Activated CD4-positive, CD25-positive, alpha-beta regulatory T cell treated with anti-CD3 and anti-CD28 coated beads, Interleukin-2, amount 50 U/mL, for 16 hours (primary cell): ENCODE results near the gene SYT2.
"Not testable (repeated sequence)": the region's sequence is repeated elsewhere in the genome, so short reads cannot be mapped to it uniquely, and the experiment has no call there.

ENCODE experiments used
- DNase-seq: peaks from one replicate; pipeline ENCODE4 v3.0.0-alpha.2; 2020; ENCODE audit warnings: low read depth, low spot score

SYT2 gene

GRCh38 chr1:202643397-202644218 lies 66.6 kb downstream of the SYT2 start:
- DNase-seq = no peak

DNA sequence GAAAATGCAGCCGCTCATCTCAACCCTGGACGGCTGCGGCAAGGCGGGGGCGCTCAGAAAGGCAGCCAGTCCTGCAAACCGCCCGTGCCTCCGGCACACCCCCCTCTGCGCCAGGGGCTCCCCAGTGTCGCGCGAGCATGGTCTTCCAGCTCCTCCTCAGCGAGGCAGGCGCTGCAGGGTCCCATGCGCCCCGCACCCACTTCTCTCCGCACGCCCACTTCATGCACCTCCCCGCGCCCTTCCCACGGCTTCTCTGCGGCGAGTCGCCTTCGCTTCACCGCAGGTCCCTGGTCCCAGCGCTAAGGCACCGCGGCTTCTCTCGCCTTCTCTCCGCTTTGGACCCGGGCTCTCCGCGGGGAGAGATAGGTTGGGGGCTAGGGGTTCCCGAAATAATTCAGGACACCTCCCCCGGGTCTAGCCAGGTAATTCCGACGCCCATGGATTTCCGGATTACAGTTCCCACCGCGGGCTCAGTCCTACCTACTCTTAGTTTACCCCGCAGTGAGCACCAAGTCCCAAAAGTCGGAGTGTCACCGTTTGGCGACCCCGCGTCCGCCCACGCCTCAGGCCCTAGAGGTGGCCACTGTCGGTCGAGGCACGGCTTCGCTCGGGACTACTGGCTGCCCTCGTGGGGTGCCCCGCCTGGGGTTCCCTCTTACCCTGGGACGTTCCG lies 67.5 kb downstream of the SYT2 start:
- DNase-seq = no peak

DNA sequence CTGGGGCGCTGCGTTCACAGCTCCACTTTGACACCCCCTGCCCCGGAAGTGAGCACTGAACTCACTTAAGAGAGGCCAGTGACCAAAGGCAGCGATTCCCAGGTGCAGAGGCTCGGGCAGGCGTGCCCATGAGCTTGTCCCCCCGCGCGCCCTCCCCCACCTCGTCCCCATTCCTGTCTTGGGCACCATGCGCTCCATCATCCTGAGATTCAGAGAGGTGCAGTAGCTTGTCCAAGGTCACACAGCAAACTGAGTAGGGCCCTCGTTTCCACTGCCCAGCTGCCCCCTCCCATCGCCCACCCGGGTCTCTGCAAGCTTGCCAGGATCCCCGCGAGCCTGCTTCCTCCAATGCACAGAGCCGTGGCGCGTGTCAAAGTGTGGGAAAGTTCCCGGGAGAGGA lies 68.0 kb downstream of the SYT2 start:
- no peak for DNase-seq

DNA sequence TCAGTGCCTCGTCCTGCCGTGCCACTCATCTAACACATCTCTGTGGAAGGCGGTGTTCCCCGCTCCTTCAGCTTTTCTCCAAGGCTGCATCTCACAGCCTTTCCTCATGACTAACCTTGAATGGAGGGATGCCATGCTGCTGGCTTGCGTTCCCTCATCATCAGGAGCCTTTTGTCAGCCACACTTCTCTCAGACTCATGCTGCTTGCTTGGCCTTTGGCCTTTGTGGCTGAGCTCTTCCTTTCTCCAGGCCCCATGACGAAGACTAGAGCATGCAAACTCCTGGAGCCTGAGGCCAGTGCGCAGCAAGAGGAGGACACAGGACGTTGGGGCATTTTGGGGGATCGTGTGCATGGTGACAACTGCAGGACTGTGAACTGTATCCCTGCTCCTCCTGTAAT lies 70.8 kb downstream of the SYT2 start:
- DNase-seq = no peak

- DNase-seq = not testable (repeated sequence)
Observed at GRCh38 chr1:202638701-202639305, 71.5 kb downstream of the SYT2 start.

- no peak for DNase-seq
Observed at GRCh38 chr1:202638019-202638700, 72.1 kb downstream of the SYT2 start.

DNA sequence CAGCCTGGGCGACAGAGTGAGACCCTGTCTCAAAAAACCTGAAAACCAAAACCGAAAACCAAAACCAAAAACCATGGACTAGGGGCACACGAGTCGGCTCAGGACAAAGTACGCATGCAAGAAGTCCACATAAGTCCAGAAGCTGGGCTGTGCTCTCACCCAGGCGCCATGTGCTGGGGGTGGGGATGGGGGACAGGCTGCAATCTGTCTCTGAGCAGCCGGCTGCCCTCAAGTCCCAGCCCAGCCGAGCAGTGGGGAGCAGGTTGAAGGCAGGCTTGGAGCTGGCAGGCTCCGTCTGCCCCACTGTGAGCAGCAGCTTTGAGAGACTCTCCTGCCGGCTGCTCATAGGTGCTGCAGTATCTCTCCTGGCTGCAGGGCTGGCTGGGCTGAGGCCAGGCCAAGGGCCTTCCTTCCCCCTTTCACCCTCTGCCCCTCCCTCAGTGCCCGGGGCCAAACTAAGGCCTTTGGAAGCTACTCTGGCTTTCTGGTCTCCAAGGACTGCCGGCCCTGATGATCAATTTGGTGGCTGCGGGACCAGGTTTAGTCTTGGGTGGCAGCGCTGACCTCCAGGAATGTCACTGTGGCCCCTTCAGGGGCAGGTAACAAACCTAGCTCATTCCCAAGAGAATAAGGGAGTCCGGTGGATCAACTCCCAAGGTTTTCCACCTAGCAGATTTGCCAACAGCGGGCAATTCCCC lies 72.8 kb downstream of the SYT2 start:
- not testable (repeated sequence) for DNase-seq

DNA sequence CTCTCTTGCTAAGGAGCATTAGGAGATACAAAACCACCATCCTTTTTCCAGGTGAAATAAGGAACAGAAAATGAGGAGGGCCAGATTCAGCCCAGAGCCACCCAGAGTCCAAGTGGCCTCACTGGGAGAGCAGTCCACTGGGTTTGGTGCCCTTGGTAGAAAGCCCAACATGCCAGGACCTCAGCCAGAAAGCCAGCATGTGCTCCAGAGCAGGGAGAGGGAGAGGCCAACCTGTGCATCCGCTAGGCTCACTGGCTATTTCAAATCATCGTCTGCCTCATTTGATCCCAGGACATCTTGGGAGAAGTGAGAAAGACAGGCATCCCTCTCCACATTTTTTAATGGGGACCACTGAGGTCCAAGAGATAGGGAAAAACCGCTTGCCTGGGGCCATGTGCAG lies 74.1 kb downstream of the SYT2 start:
- not testable (repeated sequence) for DNase-seq

GRCh38 chr1:202632241-202632640 lies 78.0 kb downstream of the SYT2 start:
- DNase-seq = no peak

DNA sequence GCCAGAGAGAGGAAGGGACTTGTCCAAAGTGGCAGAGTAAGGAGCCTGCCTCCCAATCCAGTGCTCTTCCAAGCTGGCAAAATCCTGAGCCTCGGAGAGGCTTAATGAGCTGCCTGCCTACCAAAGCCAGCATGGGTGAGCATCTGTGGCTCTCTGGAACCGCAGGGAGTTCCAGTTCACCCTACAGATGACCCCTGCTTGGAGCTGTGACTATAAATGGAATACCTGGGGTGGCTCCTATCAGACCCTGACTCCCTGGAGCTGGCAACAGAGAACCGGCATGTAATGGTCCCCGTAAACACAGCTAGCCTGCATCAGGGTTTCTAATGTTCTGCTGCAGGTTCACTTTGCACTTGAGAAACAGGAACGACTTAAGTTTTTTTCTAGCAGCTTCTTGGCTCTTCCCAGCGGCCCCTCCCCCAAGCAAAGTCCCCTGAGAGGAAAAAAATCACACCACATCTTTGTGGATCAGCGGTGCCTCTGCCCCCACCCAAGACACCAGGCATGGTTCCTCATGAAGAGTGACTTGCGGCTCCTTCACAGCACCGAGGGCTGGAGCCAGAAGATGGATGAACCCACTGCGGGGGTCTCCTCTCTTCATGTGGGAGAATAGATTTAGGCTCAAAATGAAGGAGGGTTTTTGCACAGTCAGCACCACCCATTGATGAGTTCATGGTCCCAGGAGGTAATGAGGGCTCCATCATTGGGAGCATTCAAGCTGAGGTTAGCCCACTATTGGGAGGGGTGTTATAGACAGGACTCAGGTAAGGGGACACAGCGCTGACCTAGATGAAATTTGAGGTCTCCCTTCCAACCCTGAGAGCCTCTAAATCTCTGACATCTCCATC lies 79.0 kb downstream of the SYT2 start:
- DNase-seq = no peak

- no peak for DNase-seq
Observed at GRCh38 chr1:202630541-202630940, 79.7 kb downstream of the SYT2 start.

DNA sequence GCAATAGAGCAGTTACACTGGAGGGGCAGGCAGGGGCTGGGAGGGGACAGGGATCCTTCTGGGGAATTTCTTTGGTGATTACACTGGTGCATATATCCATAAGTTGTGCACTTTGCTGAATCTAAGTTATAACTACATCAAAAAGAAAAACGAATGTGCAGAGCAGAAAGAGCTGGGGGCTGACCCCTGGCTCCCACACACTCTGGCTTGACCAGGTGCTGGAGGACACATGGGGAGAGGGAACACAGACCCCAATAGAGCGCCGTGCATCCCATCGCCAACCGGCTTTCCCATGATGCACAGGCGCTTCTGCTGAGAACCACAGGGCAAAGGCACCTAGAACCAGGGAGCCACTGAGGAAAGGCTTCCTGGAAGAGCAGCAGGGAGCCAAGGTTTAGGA lies 80.2 kb downstream of the SYT2 start:
- DNase-seq = not testable (repeated sequence)

GRCh38 chr1:202629257-202629811 lies 80.9 kb downstream of the SYT2 start:
- DNase-seq = not testable (repeated sequence)

GRCh38 chr1:202628646-202629215 lies 81.5 kb downstream of the SYT2 start:
- DNase-seq = no peak

DNA sequence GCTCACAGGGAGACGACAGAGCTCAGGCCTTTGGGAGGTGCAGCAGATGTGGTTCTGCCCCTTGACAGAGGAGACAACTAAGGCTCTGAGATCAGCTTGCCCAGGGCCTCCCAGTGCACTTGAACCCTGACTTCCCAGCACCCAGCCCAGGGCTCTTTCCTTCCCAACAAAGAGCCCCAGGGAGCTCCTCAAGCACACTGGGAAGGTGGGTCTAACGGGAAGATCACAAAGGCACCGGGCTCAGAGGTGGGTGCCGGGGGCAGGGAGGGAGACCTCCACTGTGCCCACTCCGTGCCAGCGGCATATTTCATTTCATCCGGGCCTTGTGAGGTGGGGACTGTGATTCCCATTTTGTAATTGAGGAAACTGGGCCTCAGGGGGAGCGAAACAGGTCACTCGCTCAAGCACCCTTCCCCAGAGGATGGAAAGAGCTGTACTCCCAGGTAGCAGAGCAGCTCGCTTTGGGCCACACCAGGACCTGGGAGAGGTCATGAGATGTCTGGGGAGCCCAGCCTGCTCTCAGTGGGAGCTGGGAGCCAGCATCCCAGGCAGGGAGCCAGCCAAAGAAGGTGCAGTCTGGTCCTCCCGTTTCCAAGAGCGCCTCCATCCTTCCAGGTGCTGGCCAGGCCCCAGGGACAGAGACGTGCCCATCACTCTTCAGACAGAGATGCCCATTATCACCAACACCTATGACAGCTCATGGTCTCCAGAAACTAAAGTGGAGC lies 82.3 kb downstream of the SYT2 start:
- DNase-seq = no peak

DNA sequence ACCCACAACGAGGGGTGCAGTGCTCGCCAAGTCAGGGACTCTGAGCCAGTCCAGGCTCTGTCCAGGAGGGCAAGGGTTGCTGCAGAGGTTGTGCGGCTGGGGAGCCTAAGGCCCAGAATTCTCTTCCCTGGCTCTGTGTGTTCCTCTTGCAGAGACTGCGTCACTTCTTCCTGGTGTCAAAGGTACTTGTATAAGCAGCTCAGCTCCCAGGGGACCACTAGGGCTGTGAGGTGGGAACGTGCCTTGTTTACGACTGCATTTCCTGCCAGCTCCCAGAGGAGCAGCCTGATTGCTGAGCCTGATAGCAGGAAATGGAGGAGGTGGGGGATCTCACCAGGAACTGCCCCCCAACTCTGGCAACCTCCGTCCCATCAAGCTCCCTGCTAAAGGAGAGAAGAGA lies 83.2 kb downstream of the SYT2 start:
- not testable (repeated sequence) for DNase-seq

DNA sequence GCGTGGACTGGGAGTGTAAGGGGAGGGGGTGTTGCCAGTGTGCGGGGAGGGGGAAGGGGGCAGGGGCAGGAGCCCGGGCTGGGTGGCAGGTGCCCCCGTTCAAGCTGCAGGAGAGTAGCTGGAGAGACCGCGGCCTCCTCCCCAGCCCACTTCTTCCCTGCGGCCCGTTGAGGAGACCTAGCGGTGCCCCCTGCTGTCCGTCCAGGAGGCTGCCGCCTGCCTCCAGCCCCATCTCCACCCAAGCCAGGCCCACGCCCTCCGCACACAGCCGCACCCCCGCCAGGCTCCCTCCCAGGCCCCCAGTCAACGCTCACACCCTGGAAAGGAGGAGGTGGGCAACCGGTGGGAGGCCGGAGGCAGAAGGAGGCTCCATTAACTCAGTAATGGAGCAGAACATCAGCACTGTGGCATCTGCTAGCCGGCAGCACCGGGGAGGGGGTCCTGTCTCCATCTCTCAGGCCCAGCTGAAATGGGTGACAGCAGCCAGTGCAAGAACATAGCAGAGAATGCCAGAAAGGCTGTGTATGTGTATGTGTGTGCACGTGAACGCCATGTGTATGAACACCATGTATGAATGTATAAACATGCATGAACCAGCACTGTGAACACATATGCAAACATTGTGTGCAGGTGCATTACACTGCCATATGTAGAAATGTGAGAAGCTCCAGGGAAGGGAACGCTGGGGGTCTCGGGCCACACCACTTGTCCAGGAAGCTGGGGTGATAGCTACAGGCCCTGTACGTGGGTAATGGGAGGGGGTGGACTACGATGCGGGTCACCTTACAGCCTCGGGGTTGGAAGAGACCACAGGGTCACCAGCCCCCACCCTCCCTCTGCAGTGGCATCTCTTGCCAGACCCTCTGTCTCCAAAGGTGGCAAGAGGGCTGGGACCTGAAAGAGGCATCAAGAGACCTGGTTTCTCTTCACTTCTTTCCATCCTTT lies 84.6 kb downstream of the SYT2 start:
- no peak for DNase-seq

GRCh38 chr1:202624781-202625108 lies 85.5 kb downstream of the SYT2 start:
- no peak for DNase-seq
